GM23248 (cell line): Measurements from ENCODE around the gene NEK6. TPM values are rescaled to one million over a fixed set of nuclear protein-coding genes. Genes with fewer than 3 reads are reported as not detected.

Experiments used
- DNase-seq: peaks from one replicate; pipeline ENCODE4 v3.0.0-alpha.2; 2015
- H2AFZ ChIP-seq: fragments of 200-600 bp; sonication (generic); 2 replicates; pipeline ENCODE4 v1.6.1; 2016; ENCODE audit warnings: antibody characterized with exemption
- H3F3A ChIP-seq: fragments of 200-600 bp; sonication (generic); 2 replicates; pipeline ENCODE4 v1.6.1; 2016; ENCODE audit warnings: mild to moderate bottlenecking, antibody characterized with exemption, mixed run types; ENCODE audit not compliant: insufficient read depth
- H3K27ac ChIP-seq: fragments of 200-600 bp; sonication (generic); 2 replicates; pipeline ENCODE4 v1.5.1; 2016; ENCODE audit warnings: mild to moderate bottlenecking
- H3K27me3 ChIP-seq: fragments of 200-600 bp; sonication (generic); replicated peaks from 2 replicates; pipeline ENCODE4 v1.6.1; 2016; ENCODE audit warnings: mild to moderate bottlenecking; ENCODE audit not compliant: insufficient read depth
- H3K36me3 ChIP-seq: fragments of 200-600 bp; sonication (generic); 2 replicates; pipeline ENCODE4 v1.6.1; 2016; ENCODE audit warnings: low read depth, mild to moderate bottlenecking
- H3K4me1 ChIP-seq: fragments of 200-600 bp; sonication (generic); 2 replicates; pipeline ENCODE4 v1.6.1; 2016; ENCODE audit warnings: mild to moderate bottlenecking; ENCODE audit not compliant: insufficient read depth
- H3K4me2 ChIP-seq: fragments of 200-600 bp; sonication (generic); one replicate; pipeline ENCODE4 v1.6.1; 2016; ENCODE audit warnings: mild to moderate bottlenecking; ENCODE audit not compliant: unreplicated experiment
- H3K4me3 ChIP-seq: fragments of 200-600 bp; sonication (generic); 2 replicates; pipeline ENCODE4 v1.5.1; 2016; ENCODE audit warnings: mild to moderate bottlenecking
- H3K79me2 ChIP-seq: fragments of 200-600 bp; sonication (generic); 2 replicates; pipeline ENCODE4 v1.6.1; 2016; ENCODE audit warnings: mild to moderate bottlenecking; ENCODE audit not compliant: insufficient read depth
- H3K9ac ChIP-seq: fragments of 200-600 bp; sonication (generic); 2 replicates; pipeline ENCODE4 v1.6.1; 2016; ENCODE audit warnings: mild to moderate bottlenecking
- H3K9me2 ChIP-seq: fragments of 200-600 bp; sonication (generic); 2 replicates; pipeline ENCODE4 v1.6.1; 2016; ENCODE audit warnings: mixed run types, mild to moderate bottlenecking, moderate library complexity; ENCODE audit not compliant: insufficient read depth
- H3K9me3 ChIP-seq: fragments of 200-600 bp; sonication (generic); one replicate; pipeline ENCODE4 v1.6.1; 2017; ENCODE audit warnings: low read depth
- H4K20me1 ChIP-seq: fragments of 200-600 bp; sonication (generic); 2 replicates; pipeline ENCODE4 v1.6.0; 2016; ENCODE audit not compliant: insufficient read depth
- EZH2 ChIP-seq: fragments of 200-600 bp; sonication (generic); IDR thresholded peaks from 2 replicates; pipeline ENCODE4 v1.6.1; 2018; ENCODE audit warnings: antibody characterized with exemption, mild to moderate bottlenecking; ENCODE audit not compliant: insufficient read depth, poor library complexity, severe bottlenecking
- EZH2phosphoT487 ChIP-seq: fragments of 200-600 bp; sonication (generic); IDR thresholded peaks from 2 replicates; pipeline ENCODE4 v1.6.1; 2018; ENCODE audit warnings: antibody characterized with exemption, moderate library complexity, mild to moderate bottlenecking, low read depth; ENCODE audit not compliant: insufficient read depth
- WGBS, 2 experiments: methylation state at CpG; one replicate each; pipeline ENCODE4 v1.1.6; 2015 to 2017; ENCODE audit warnings: low lambda C conversion rate in 2 of 2, low coverage in 1 of 2; ENCODE audit errors: missing lambda C conversion rate in 2 of 2; 5-methylcytosine and 5-hydroxymethylcytosine counted together
- in situ Hi-C: fragments of 300-500 bp; cut with MboI; formaldehyde crosslinking; loops from 2 replicates; pipeline ENCODE4 v1.15.0; 2020
- polyA plus RNA-seq: library from polyadenylated mRNA; unstranded; fragments of >200 nt; fragmentation: Nextera tagmentation; extraction: Ambion mirVana; gene quantifications from 2 replicates; pipeline ENCODE4 v1.2.1, GENCODE V29; 2016
- total RNA-seq: library from RNA; depleted of rRNA; stranded (reverse); fragments of >200 nt; shearing (Covaris generic); gene quantifications from 2 replicates; pipeline ENCODE4 v1.2.3, GENCODE V29; 2014

Gene NEK6
- total and polyA plus RNA-seq, 2 experiments from 2014 or later, result 43.7 to 69.6 TPM

DNA sequence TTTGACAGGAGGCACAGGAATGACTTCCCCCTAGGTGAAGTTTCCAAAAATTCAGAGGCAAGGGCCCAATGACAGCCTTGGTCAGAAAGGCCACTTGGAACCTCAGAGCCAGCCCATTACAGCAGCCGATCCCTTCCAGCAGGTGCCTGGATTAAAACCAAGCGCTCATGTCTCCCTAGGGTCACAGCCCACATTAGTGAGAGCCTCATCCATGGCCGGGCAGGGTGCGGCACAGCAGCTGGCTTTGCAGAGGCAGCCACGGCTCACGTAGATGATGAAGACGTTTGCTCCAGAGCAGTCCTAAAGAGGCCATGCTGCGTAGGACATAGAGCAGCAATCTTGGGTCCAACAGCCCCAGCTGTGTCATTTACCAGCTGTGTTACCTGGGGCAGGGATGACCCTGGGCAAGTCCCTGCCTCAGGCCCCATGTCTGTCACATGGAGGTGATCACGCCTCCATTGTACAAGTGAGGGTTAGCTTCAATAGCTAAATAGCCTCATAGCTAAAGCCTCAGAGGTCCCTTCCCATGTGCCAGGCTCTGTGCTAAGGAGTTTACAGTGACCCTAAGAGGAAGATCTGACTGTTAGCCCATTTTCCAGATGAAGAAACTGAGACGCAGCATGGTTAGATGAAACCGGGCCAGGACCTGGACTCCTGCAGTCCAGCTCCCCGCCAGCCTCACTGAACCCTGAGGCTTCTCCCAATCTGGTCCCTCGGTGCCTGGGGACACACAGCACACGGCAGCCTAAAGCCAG lies 39.2 kb downstream of the NEK6 start:
- in situ Hi-C loops, result no loop called here
- no peak overlapping the region for H2AFZ ChIP-seq
- WGBS, 2 experiments, result 70 to 71% methylated on average over 14 of the region's 14 CpGs

DNA sequence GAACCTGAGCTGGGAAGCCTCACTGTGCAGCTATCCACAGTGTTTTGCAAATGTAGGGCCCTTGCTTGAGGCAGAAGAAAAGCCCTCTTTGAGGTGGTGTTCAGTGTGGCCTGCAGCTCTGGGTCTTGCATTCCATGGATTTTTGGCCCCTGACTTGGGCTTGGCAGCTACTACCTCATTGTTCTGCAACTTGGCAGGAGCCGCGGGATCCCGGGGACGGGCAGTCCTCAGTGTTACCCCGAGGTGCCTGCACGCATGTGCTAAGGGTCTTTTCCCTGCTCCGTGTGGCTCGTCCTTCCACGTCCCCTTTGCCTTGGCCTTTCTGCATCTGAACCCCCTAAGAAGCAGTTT lies 39.8 kb downstream of the NEK6 start:
- H3K27me3 ChIP-seq, result no peaks in the 10 kb centered on the region
- H3K9me3 ChIP-seq, result no peaks in the 10 kb centered on the region
- H2AFZ ChIP-seq, result no peak overlapping the region
- peak overlapping the region; percentile 55 for H3K9ac ChIP-seq
- H4K20me1 ChIP-seq, result no peaks in the 10 kb centered on the region
- in situ Hi-C loops, result no loop called here
- H3K36me3 ChIP-seq, result no peaks in the 10 kb centered on the region
- no peaks in the 10 kb centered on the region for H3F3A ChIP-seq
- TF ChIP-seq EZH2phosphoT487 (no peak), EZH2 (no peak)
- peak overlapping the region; percentile 59 for H3K4me2 ChIP-seq
- H3K9me2 ChIP-seq, result no peaks in the 10 kb centered on the region
- WGBS, 2 experiments, result 0% methylated on average over 9 of the region's 9 CpGs
- peak; percentile 96 for DNase-seq
- peak overlapping the region; percentile 62 for H3K27ac ChIP-seq
- no peak overlapping the region for H3K4me3 ChIP-seq
- peaks cover 99% of the 10 kb centered on the region for H3K79me2 ChIP-seq
- peaks cover 52% of the 10 kb centered on the region for H3K4me1 ChIP-seq

More for the DNA sequence above, 39.2 kb downstream of the NEK6 start:
- Histone ChIP-seq H3K9me2 (no peaks in the 10 kb centered on the region), H3K9me3 (no peaks in the 10 kb centered on the region), H3F3A (no peaks in the 10 kb centered on the region), H3K4me3 (no peak overlapping the region), H3K27me3 (no peaks in the 10 kb centered on the region), H3K79me2 (peaks cover 99% of the 10 kb centered on the region), H3K4me2 (peak overlapping the region; percentile 59), H3K27ac (peak overlapping the region; percentile 62), H4K20me1 (no peaks in the 10 kb centered on the region), H3K4me1 (peaks cover 55% of the 10 kb centered on the region), H3K36me3 (no peaks in the 10 kb centered on the region), H3K9ac (peak overlapping the region; percentile 53)
- DNase-seq, result no peak
- no peak for TF ChIP-seq EZH2phosphoT487
- no peak for TF ChIP-seq EZH2

DNA sequence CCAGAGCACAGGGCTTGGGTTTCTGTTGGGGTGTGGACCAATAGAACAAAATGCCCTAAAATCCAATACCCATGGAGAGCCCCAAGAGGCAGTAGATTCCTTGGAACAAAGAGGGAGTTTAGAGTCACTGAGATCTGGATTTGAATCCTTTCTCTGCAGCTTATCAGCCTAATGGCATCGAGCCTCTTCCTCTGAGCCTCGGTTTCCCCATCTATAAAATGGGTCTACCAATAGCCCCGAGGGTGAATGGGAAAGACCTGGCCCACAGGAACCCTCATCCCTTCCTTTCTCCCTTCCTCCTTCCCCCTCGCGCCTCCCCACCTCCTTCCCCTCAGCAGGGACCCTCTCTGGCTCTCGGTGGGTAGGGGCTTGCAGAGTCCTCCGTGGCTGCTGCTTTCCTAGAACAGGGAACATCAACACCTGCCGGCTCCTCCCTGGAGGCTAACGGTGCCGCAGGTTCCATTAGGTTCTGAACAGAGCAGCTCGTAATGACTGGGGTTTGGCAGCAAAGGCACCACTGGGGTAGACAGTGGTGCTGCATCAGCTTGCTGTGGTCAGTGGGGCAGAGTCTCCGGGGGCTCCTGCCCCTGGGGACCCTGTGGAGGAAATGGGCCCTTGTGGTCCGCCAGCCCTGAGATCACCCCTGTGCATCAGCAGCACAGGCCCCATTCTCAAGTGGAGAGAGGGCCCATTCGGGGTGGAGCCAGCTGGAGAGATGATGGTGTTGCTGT lies 40.3 kb downstream of the NEK6 start:
- in situ Hi-C loops, result no loop called here
- Histone ChIP-seq H3K36me3 (no peaks in the 10 kb centered on the region), H3K27ac (peak overlapping the region; percentile 62), H3K4me3 (no peak overlapping the region), H3K79me2 (peaks cover 99% of the 10 kb centered on the region), H3K9ac (peak overlapping the region; percentile 55), H3K9me3 (no peaks in the 10 kb centered on the region), H3K4me2 (peak overlapping the region; percentile 59), H2AFZ (no peak overlapping the region), H3F3A (no peaks in the 10 kb centered on the region), H3K9me2 (no peaks in the 10 kb centered on the region), H3K27me3 (no peaks in the 10 kb centered on the region), H4K20me1 (no peaks in the 10 kb centered on the region), H3K4me1 (peaks cover 47% of the 10 kb centered on the region)
- WGBS, 2 experiments, result 90 to 96% methylated on average over 12 to 14 of the region's 14 CpGs
- no peak for DNase-seq
- no peak for TF ChIP-seq EZH2phosphoT487
- no peak for TF ChIP-seq EZH2

DNA sequence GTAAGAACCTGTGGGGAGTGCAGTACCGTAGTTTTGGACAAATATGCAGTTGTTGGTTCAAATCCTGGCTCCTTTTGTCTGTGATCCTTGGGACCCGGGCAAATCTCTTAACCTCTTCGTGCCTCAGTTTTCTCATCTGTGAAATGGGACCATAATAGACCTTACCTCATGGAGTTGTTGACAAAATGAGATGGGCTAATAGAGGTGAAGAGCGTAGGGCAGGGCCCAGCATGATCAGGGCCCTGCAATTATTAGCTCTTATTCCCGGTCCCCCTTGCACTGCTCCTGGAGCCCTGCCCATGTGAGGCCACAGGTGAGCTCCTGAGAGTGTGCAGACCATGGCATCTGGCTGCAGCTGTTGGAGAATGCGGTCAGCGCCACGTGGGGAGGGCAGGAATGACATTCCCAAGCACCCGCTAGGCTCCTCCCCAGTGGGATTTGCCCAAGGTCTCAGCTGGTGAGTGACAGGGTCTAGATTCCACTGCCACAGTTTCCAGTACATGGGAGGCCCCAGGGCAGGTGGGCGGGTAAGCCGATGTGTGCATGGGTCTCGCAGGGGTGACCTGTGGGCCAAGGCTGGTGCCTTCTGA lies 41.0 kb downstream of the NEK6 start:
- no peak overlapping the region for H3K4me2 ChIP-seq
- H3F3A ChIP-seq, result no peaks in the 10 kb centered on the region
- WGBS, 2 experiments, result 92 to 93% methylated on average over 12 of the region's 12 CpGs
- no peaks in the 10 kb centered on the region for H3K9me3 ChIP-seq
- DNase-seq, result no peak
- H3K27ac ChIP-seq, result no peak overlapping the region
- peaks cover 41% of the 10 kb centered on the region for H3K4me1 ChIP-seq
- H3K9me2 ChIP-seq, result no peaks in the 10 kb centered on the region
- no peak overlapping the region for H2AFZ ChIP-seq
- in situ Hi-C loops, result no loop called here
- no peak overlapping the region for H3K4me3 ChIP-seq
- H3K79me2 ChIP-seq, result peaks cover 99% of the 10 kb centered on the region
- no peak overlapping the region for H3K9ac ChIP-seq
- H4K20me1 ChIP-seq, result no peaks in the 10 kb centered on the region
- no peaks in the 10 kb centered on the region for H3K36me3 ChIP-seq
- no peak for TF ChIP-seq EZH2phosphoT487
- no peak for TF ChIP-seq EZH2
- no peaks in the 10 kb centered on the region for H3K27me3 ChIP-seq
